Amniotic epithelial cell (primary cell): ENCODE data around the gene AK4.

Source experiments
- DNase-seq: peaks from one replicate; pipeline ENCODE4 v3.0.0-alpha.2; 2010; ENCODE audit warnings: low read depth

Gene AK4

DNA sequence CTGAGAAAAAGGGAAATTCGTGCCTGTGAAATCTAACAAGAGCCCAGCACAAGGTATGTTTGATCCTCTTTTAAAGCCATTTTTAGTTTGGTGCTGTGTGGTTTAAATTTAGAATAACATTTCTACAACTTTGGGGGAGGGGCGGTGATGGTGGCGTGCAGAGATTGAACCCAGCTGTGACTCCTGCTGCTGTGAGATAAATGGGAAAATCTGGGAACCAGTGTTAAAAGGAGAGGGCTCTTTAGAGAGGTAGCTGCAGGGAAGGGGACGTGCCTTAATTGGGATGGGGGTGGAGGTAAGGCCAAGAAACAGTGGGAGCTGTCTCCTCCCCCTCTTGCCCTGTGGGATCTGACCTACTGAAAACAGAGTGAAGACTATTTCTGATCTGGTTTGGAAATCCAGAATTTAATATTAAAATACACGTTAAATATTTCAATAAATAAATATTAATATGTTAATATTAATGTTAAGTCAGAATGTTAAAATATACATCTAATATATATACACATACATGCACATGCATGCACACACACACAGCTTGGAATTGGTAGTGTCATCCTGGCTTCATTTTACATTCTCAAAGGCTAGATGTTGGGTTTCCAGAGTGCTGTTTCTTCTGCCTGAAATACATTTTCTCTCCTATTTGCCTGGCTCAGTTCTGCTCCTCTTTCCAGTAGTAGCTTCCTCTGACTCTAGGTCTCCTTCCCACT, 131.2 kb downstream of the AK4 start:
- DNase-seq, result no peak
